Osteoblast (primary cell): ENCODE data around the gene WFIKKN1. TPM values are rescaled to one million over a fixed set of nuclear protein-coding genes. Genes with fewer than 3 reads are reported as not detected.

Source experiments
- DNase-seq: peaks from one replicate; pipeline ENCODE4 v3.0.0; 2011; ENCODE audit warnings: low spot score, mixed read lengths; ENCODE audit not compliant: insufficient read length; ENCODE audit errors: missing footprints
- H2AFZ ChIP-seq: 2 replicates; pipeline ENCODE4 v1.6.0; 2011; ENCODE audit warnings: mild to moderate bottlenecking, low read length
- H3K27ac ChIP-seq: 2 replicates; pipeline ENCODE4 v1.5.1; 2011; ENCODE audit warnings: mild to moderate bottlenecking, low read depth, low read length, moderate library complexity
- H3K27me3 ChIP-seq: 2 replicates; pipeline ENCODE4 v1.6.0; 2012; ENCODE audit warnings: mild to moderate bottlenecking, control low read depth, inconsistent platforms, low read length, moderate library complexity; ENCODE audit not compliant: insufficient read depth
- H3K36me3 ChIP-seq: 2 replicates; pipeline ENCODE4 v1.5.1; 2011; ENCODE audit warnings: mild to moderate bottlenecking, low read length, control low read depth, moderate library complexity; ENCODE audit not compliant: insufficient read depth
- H3K4me1 ChIP-seq: 2 replicates; pipeline ENCODE4 v1.5.1; 2011; ENCODE audit warnings: mild to moderate bottlenecking, low read length, control low read depth, moderate library complexity; ENCODE audit not compliant: insufficient read depth
- H3K4me2 ChIP-seq: 2 replicates; pipeline ENCODE4 v1.6.0; 2011; ENCODE audit warnings: mild to moderate bottlenecking, low read length; ENCODE audit not compliant: insufficient read depth
- H3K4me3 ChIP-seq: fragments of 200-600 bp; sonication (generic); 3 replicates; pipeline ENCODE4 v1.5.1; 2012; ENCODE audit warnings: mild to moderate bottlenecking, low read length, inconsistent platforms; ENCODE audit not compliant: insufficient read depth
- H3K79me2 ChIP-seq: 2 replicates; pipeline ENCODE4 v1.6.0; 2012; ENCODE audit warnings: mild to moderate bottlenecking, low read length, control low read depth, inconsistent platforms; ENCODE audit not compliant: insufficient read depth
- H3K9me3 ChIP-seq: 2 replicates; pipeline ENCODE4 v1.5.1; 2011; ENCODE audit warnings: low read depth, low read length, control low read depth
- H4K20me1 ChIP-seq: 2 replicates; pipeline ENCODE4 v1.6.0; 2012; ENCODE audit warnings: mild to moderate bottlenecking, low read length, control low read depth; ENCODE audit not compliant: insufficient read depth
- CTCF ChIP-seq: IDR thresholded peaks from 2 replicates; pipeline ENCODE4 v1.5.1; 2011; ENCODE audit warnings: mild to moderate bottlenecking, low read depth, low read length, moderate library complexity; ENCODE audit errors: extremely low read depth
- total RNA-seq: library from RNA; depleted of rRNA; stranded (reverse); fragments of >200 nt; gene quantifications from 2 replicates; pipeline ENCODE4 v1.2.3, GENCODE V29; 2012

WFIKKN1 gene
- total RNA-seq, 1 donor: 0.36 TPM

- Histone ChIP-seq H3K4me3 (peak overlapping the region; percentile 84), H3K36me3 (peaks cover 20% of the 10 kb centered on the region)
- no peak for TF ChIP-seq CTCF
These were observed 49.8 kb downstream of the WFIKKN1 start for GRCh38 chr16:680625-680945.

GRCh38 chr16:680967-681745 lies 50.4 kb downstream of the WFIKKN1 start:
- Histone ChIP-seq H3K27me3 (no peaks in the 10 kb centered on the region), H3K4me3 (peak overlapping the region; percentile 84), H3K36me3 (peaks cover 20% of the 10 kb centered on the region), H3K9me3 (no peaks in the 10 kb centered on the region), H3K4me2 (peak overlapping the region; percentile 93), H4K20me1 (peaks cover 34% of the 10 kb centered on the region), H3K79me2 (peaks cover 40% of the 10 kb centered on the region), H3K4me1 (peaks cover 26% of the 10 kb centered on the region), H2AFZ (no peak overlapping the region), H3K27ac (peak overlapping the region; percentile 66)
- no peak for TF ChIP-seq CTCF
- DNase-seq: peak; percentile 96

More at GRCh38 chr16:680625-680945, 49.8 kb downstream of the WFIKKN1 start:
- H3K4me1 ChIP-seq: peaks cover 26% of the 10 kb centered on the region
- peak overlapping the region; percentile 66 for H3K27ac ChIP-seq
- DNase-seq: no peak
- no peak overlapping the region for H2AFZ ChIP-seq
- H3K9me3 ChIP-seq: no peaks in the 10 kb centered on the region
- H4K20me1 ChIP-seq: peaks cover 34% of the 10 kb centered on the region
- peaks cover 40% of the 10 kb centered on the region for H3K79me2 ChIP-seq
- peak overlapping the region; percentile 93 for H3K4me2 ChIP-seq
- no peaks in the 10 kb centered on the region for H3K27me3 ChIP-seq

GRCh38 chr16:681746-682427 lies 51.1 kb downstream of the WFIKKN1 start:
- TF ChIP-seq CTCF: no peak
- Histone ChIP-seq H3K4me2 (peak overlapping the region; percentile 93), H3K27me3 (no peaks in the 10 kb centered on the region), H3K79me2 (peaks cover 40% of the 10 kb centered on the region), H3K4me3 (peak overlapping the region; percentile 84), H2AFZ (no peak overlapping the region), H3K9me3 (no peaks in the 10 kb centered on the region), H4K20me1 (peaks cover 34% of the 10 kb centered on the region), H3K4me1 (peaks cover 26% of the 10 kb centered on the region), H3K27ac (peak overlapping the region; percentile 8), H3K36me3 (peaks cover 20% of the 10 kb centered on the region)
- DNase-seq: no peak
